Stimulated activated CD4-positive, alpha-beta T cell treated with anti-CD3 and anti-CD28 coated beads, Interleukin-1b, Interleukin-23, amount 100 ng/mL, for 24 hours (primary cell): ENCODE data around the gene CBLL1.

Source experiments
- DNase-seq, 4 experiments: peaks; one replicate each; pipeline ENCODE4 v3.0.0-alpha.2; 2020; ENCODE audit warnings: low read depth in 4 of 4, low spot score in 1 of 4

CBLL1 gene

GRCh38 chr7:107743567-107744344 lies at the start of gene CBLL1:
Gene CBLL1, plus strand, starts transcription at chr7:107744142. Its CDS starts 22 bp downstream, at chr7:107744164.
- peak; percentile 90 to 98 (median 96) for DNase-seq

GRCh38 chr7:107694386-107694785 lies 49.6 kb upstream of the CBLL1 start:
- no peak for DNase-seq

- no peak for DNase-seq
Observed at GRCh38 chr7:107696330-107696946, 47.5 kb upstream of the CBLL1 start.

GRCh38 chr7:107697321-107698049 lies 46.5 kb upstream of the CBLL1 start:
- DNase-seq = no peak

GRCh38 chr7:107700570-107700969 lies 43.4 kb upstream of the CBLL1 start:
- no peak for DNase-seq

GRCh38 chr7:107701191-107701590 lies 42.8 kb upstream of the CBLL1 start:
- DNase-seq = no peak

GRCh38 chr7:107703219-107703618 lies 40.7 kb upstream of the CBLL1 start:
- no peak for DNase-seq

- no peak for DNase-seq
Observed at GRCh38 chr7:107703872-107704271, 40.1 kb upstream of the CBLL1 start.

- DNase-seq = no peak
Observed at GRCh38 chr7:107708956-107709355, 35.0 kb upstream of the CBLL1 start.

GRCh38 chr7:107711301-107711700 lies 32.6 kb upstream of the CBLL1 start:
- DNase-seq = no peak

GRCh38 chr7:107712025-107712424 lies 31.9 kb upstream of the CBLL1 start:
- DNase-seq = no peak

GRCh38 chr7:107712896-107713295 lies 31.0 kb upstream of the CBLL1 start:
- no peak for DNase-seq

GRCh38 chr7:107715531-107715930 lies 28.4 kb upstream of the CBLL1 start:
- DNase-seq = no peak

- no peak for DNase-seq
Observed at GRCh38 chr7:107718456-107719193, 25.3 kb upstream of the CBLL1 start.

GRCh38 chr7:107721286-107721685 lies 22.7 kb upstream of the CBLL1 start:
- DNase-seq = no peak

- no peak for DNase-seq
Observed at GRCh38 chr7:107723255-107723654, 20.7 kb upstream of the CBLL1 start.

GRCh38 chr7:107725138-107725740 lies 18.7 kb upstream of the CBLL1 start:
- DNase-seq = peak in 3 of 4 experiments; percentile 17 to 30 (median 20)

GRCh38 chr7:107726356-107727130 lies 17.4 kb upstream of the CBLL1 start:
- DNase-seq = no peak

GRCh38 chr7:107728276-107728675 lies 15.7 kb upstream of the CBLL1 start:
- no peak for DNase-seq
